HEK293 (cell line): ENCODE measurements around the gene POLD2.

ENCODE experiments used
- CTCF ChIA-PET: fragments of 350-600 bp; formaldehyde crosslinking; extraction: SDS; loops from one replicate; lab custom pipeline; 2021; ENCODE audit warnings: antibody characterized with exemption; lab: Yijun Ruan, JAX
- POLR2A ChIA-PET: fragments of 300-600 bp; formaldehyde crosslinking; extraction: SDS; loops from one replicate; lab custom pipeline; 2020; ENCODE audit warnings: antibody characterized with exemption, inconsistent platforms; lab: Yijun Ruan, JAX
- H3K27ac ChIP-seq: fragments of 200-500 bp; sonication (Bioruptor generic); 2 replicates; pipeline ENCODE4 v1.5.1; 2014; ENCODE audit warnings: low read depth, low read length, control low read depth, inconsistent platforms; ENCODE audit errors: extremely low read depth
- H3K36me3 ChIP-seq, 2 experiments: fragments of 200-500 bp in 1 of 2; sonication (Bioruptor generic) in 1 of 2; 1 replicate in 1 of 2; 2 replicates in 1 of 2; pipeline ENCODE4 v1.5.1; 2014 to 2017; ENCODE audit warnings: inconsistent platforms in 2 of 2, low read length in 2 of 2; ENCODE audit not compliant: control insufficient read depth in 2 of 2, insufficient read depth in 1 of 2
- H3K4me1 ChIP-seq: fragments of 200-500 bp; sonication (Bioruptor generic); 2 replicates; pipeline ENCODE4 v1.5.1; 2014; ENCODE audit warnings: mild to moderate bottlenecking, low read length, inconsistent platforms; ENCODE audit not compliant: control insufficient read depth, insufficient read depth
- H3K4me3 ChIP-seq: 2 replicates; pipeline ENCODE4 v1.5.1; 2011; ENCODE audit warnings: low read depth, mild to moderate bottlenecking, control low read depth, low read length, moderate library complexity
- H3K9me3 ChIP-seq: fragments of 200-500 bp; sonication (Bioruptor generic); 2 replicates; pipeline ENCODE4 v1.5.1; 2014; ENCODE audit warnings: low read depth, low read length, inconsistent platforms; ENCODE audit not compliant: control insufficient read depth, insufficient read depth
- BCL11A ChIP-seq: fragments of 450-650 bp; formaldehyde crosslinking; IDR thresholded peaks from 2 replicates; pipeline ENCODE4 v1.5.1; 2016; ENCODE audit warnings: low read depth, missing biosample characterization, missing genetic modification characterization
- GLI4 ChIP-seq: fragments of 450-650 bp; formaldehyde crosslinking; IDR thresholded peaks from 2 replicates; pipeline ENCODE4 v1.5.1; 2016; ENCODE audit warnings: missing biosample characterization, missing genetic modification characterization
- SP3 ChIP-seq: fragments of 450-650 bp; formaldehyde crosslinking; IDR thresholded peaks from 2 replicates; pipeline ENCODE4 v1.5.1; 2016; ENCODE audit warnings: missing biosample characterization, missing genetic modification characterization
- ZBTB10 ChIP-seq: fragments of 450-650 bp; formaldehyde crosslinking; IDR thresholded peaks from 2 replicates; pipeline ENCODE4 v1.5.1; 2016; ENCODE audit warnings: missing biosample characterization, missing genetic modification characterization
- ZBTB20 ChIP-seq: fragments of 450-650 bp; formaldehyde crosslinking; IDR thresholded peaks from 2 replicates; pipeline ENCODE4 v1.5.1; 2016; ENCODE audit warnings: missing biosample characterization, missing genetic modification characterization
- ZIC2 ChIP-seq: fragments of 450-650 bp; formaldehyde crosslinking; IDR thresholded peaks from 2 replicates; pipeline ENCODE4 v1.5.1; 2016; ENCODE audit warnings: missing biosample characterization, missing genetic modification characterization
- ZNF138 ChIP-seq: fragments of 450-650 bp; formaldehyde crosslinking; IDR thresholded peaks from 2 replicates; pipeline ENCODE4 v1.5.1; 2016; ENCODE audit warnings: missing biosample characterization, missing genetic modification characterization, borderline replicate concordance
- ZNF155 ChIP-seq: fragments of 450-650 bp; formaldehyde crosslinking; IDR thresholded peaks from 2 replicates; pipeline ENCODE4 v1.5.1; 2016; ENCODE audit warnings: missing biosample characterization, missing genetic modification characterization
- ZNF169 ChIP-seq: fragments of 450-650 bp; formaldehyde crosslinking; IDR thresholded peaks from 2 replicates; pipeline ENCODE4 v1.5.1; 2016; ENCODE audit warnings: missing biosample characterization, missing genetic modification characterization
- ZNF184 ChIP-seq: fragments of 450-650 bp; IDR thresholded peaks from 2 replicates; pipeline ENCODE4 v1.5.1; 2018; ENCODE audit warnings: missing biosample characterization, mild to moderate bottlenecking, missing genetic modification characterization
- ZNF202 ChIP-seq: fragments of 450-650 bp; formaldehyde crosslinking; IDR thresholded peaks from 2 replicates; pipeline ENCODE4 v1.5.1; 2016; ENCODE audit warnings: missing biosample characterization, missing genetic modification characterization, borderline replicate concordance
- ZNF221 ChIP-seq: fragments of 450-650 bp; formaldehyde crosslinking; IDR thresholded peaks from 2 replicates; pipeline ENCODE4 v1.5.1; 2017; ENCODE audit warnings: missing biosample characterization, missing genetic modification characterization, borderline replicate concordance
- ZNF280C ChIP-seq: fragments of 450-650 bp; formaldehyde crosslinking; IDR thresholded peaks from 2 replicates; pipeline ENCODE4 v1.5.1; 2016; ENCODE audit warnings: missing biosample characterization, missing genetic modification characterization
- ZNF311 ChIP-seq: fragments of 450-650 bp; formaldehyde crosslinking; IDR thresholded peaks from 2 replicates; pipeline ENCODE4 v1.5.1; 2017; ENCODE audit warnings: missing biosample characterization, missing genetic modification characterization, borderline replicate concordance
- ZNF354C ChIP-seq: fragments of 450-650 bp; formaldehyde crosslinking; IDR thresholded peaks from 2 replicates; pipeline ENCODE4 v1.5.1; 2016; ENCODE audit warnings: missing biosample characterization, missing genetic modification characterization, low read depth, borderline replicate concordance
- ZNF426 ChIP-seq: fragments of 450-650 bp; formaldehyde crosslinking; IDR thresholded peaks from 2 replicates; pipeline ENCODE4 v1.5.1; 2017; ENCODE audit warnings: missing biosample characterization, missing genetic modification characterization, mild to moderate bottlenecking, inconsistent platforms, moderate library complexity
- ZNF473 ChIP-seq: fragments of 450-650 bp; formaldehyde crosslinking; IDR thresholded peaks from 2 replicates; pipeline ENCODE4 v1.5.1; 2017; ENCODE audit warnings: missing biosample characterization, missing genetic modification characterization
- ZNF560 ChIP-seq: fragments of 450-650 bp; formaldehyde crosslinking; IDR thresholded peaks from 2 replicates; pipeline ENCODE4 v1.5.1; 2017; ENCODE audit warnings: missing biosample characterization, missing genetic modification characterization, borderline replicate concordance
- ZNF561 ChIP-seq: fragments of 450-650 bp; IDR thresholded peaks from 2 replicates; pipeline ENCODE4 v1.5.1; 2018; ENCODE audit warnings: missing biosample characterization, missing genetic modification characterization, borderline replicate concordance
- ZNF600 ChIP-seq: fragments of 450-650 bp; formaldehyde crosslinking; IDR thresholded peaks from 2 replicates; pipeline ENCODE4 v1.5.1; 2016; ENCODE audit warnings: missing biosample characterization, missing genetic modification characterization
- ZNF639 ChIP-seq: fragments of 450-650 bp; formaldehyde crosslinking; IDR thresholded peaks from 2 replicates; pipeline ENCODE4 v1.5.1; 2016; ENCODE audit warnings: missing biosample characterization, missing genetic modification characterization
- ZNF707 ChIP-seq: fragments of 450-650 bp; formaldehyde crosslinking; IDR thresholded peaks from 2 replicates; pipeline ENCODE4 v1.5.1; 2016; ENCODE audit warnings: missing biosample characterization, missing genetic modification characterization
- ZNF747 ChIP-seq: fragments of 450-650 bp; formaldehyde crosslinking; IDR thresholded peaks from 2 replicates; pipeline ENCODE4 v1.5.1; 2016; ENCODE audit warnings: missing biosample characterization, missing genetic modification characterization
- ZNF837 ChIP-seq: fragments of 450-650 bp; formaldehyde crosslinking; IDR thresholded peaks from 2 replicates; pipeline ENCODE4 v1.5.1; 2016; ENCODE audit warnings: missing biosample characterization, missing genetic modification characterization
- TF ChIP-seq, protein P1 (sequence below): IDR thresholded peaks from 2 replicates; pipeline ENCODE4 v1.6.1; 2011; ENCODE audit warnings: mild to moderate bottlenecking, low read depth, low read length, borderline replicate concordance
- TF ChIP-seq, protein P2 (sequence below): fragments of 450-650 bp; formaldehyde crosslinking; IDR thresholded peaks from 2 replicates; pipeline ENCODE4 v1.5.1; 2016; ENCODE audit warnings: missing biosample characterization, missing genetic modification characterization

POLD2 gene

DNA sequence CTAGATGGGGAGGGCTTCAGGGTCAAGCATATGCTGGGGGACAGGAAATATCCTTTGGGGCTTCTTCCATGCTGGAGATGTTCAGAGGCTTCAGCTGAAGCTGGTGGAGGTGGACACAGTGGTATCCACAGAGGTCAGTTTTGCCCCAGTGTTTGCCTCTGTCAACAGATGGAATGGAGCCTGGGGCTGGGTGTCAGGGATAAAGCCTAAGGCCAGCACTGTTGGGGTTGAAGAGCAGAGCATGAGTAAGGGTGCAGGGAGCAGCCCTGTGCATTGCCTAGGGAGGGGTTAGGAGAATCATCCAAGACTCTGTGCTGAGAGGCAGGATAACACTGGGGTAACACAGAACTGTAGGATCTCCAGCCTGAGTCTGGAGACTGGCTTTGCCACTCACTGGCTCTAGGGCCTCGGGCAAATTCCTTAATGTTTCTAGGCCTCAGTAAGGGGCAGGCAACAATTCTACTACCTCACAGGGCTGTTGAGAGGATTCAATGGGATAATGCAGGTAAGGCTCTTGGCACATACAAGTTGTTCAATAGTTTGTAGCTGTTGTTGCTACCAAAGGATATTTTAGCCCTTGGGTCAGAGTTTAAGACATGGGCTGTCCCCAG is 39.5 kb upstream of the POLD2 start:
- Histone ChIP-seq H3K9me3 (no peaks in the 10 kb centered on the region), H3K4me3 (no peak overlapping the region), H3K4me1 (no peaks in the 10 kb centered on the region), H3K36me3 (no peaks in the 10 kb centered on the region), H3K27ac (no peak overlapping the region)
- ChIA-PET CTCF (interaction anchor here (0.6 to 1.2 kb wide), 3 partner anchors 33 to 72 kb away, joined by 3 to 5 read pairs (median 3); no protein-coding TSS in a partner anchor), POLR2A (no interaction called here)
- TF ChIP-seq ZBTB20 (tag by site-specific recombination) (no peak), ZNF184 (tag by site-specific recombination) (no peak), ZNF747 (no peak), ZNF639 (tag by site-specific recombination) (no peak), ZNF560 (tag by site-specific recombination) (no peak), ZNF280C (tag by site-specific recombination) (no peak), ZNF221 (no peak), ZNF837 (no peak), GLI4 (tag by site-specific recombination) (no peak), SP3 (tag by site-specific recombination) (no peak), BCL11A (tag by site-specific recombination) (no peak), ZNF426 (no peak)

- H3K9me3 ChIP-seq = no peaks in the 10 kb centered on the region
- H3K36me3 ChIP-seq = no peaks in the 10 kb centered on the region
- H3K27ac ChIP-seq = no peak overlapping the region
- H3K4me1 ChIP-seq = no peaks in the 10 kb centered on the region
- ChIA-PET CTCF (no interaction called here), POLR2A (no interaction called here)
- H3K4me3 ChIP-seq = no peak overlapping the region
- TF ChIP-seq ZNF169 (tag by site-specific recombination) (no peak), SP3 (tag by site-specific recombination) (no peak), ZNF473 (tag by site-specific recombination) (no peak), ZNF600 (tag by site-specific recombination) (no peak), ZNF138 (tag by site-specific recombination) (no peak), ZBTB10 (no peak), ZNF202 (tag by site-specific recombination) (no peak), ZNF155 (tag by site-specific recombination) (no peak), ZNF560 (tag by site-specific recombination) (no peak), ZNF561 (tag by site-specific recombination) (no peak), ZNF311 (tag by site-specific recombination) (no peak), ZNF707 (no peak), ZIC2 (tag by site-specific recombination) (no peak), ZNF354C (no peak)
- TF ChIP-seq, protein P1, sequence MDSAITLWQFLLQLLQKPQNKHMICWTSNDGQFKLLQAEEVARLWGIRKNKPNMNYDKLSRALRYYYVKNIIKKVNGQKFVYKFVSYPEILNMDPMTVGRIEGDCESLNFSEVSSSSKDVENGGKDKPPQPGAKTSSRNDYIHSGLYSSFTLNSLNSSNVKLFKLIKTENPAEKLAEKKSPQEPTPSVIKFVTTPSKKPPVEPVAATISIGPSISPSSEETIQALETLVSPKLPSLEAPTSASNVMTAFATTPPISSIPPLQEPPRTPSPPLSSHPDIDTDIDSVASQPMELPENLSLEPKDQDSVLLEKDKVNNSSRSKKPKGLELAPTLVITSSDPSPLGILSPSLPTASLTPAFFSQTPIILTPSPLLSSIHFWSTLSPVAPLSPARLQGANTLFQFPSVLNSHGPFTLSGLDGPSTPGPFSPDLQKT = no peak
- TF ChIP-seq, protein P2, sequence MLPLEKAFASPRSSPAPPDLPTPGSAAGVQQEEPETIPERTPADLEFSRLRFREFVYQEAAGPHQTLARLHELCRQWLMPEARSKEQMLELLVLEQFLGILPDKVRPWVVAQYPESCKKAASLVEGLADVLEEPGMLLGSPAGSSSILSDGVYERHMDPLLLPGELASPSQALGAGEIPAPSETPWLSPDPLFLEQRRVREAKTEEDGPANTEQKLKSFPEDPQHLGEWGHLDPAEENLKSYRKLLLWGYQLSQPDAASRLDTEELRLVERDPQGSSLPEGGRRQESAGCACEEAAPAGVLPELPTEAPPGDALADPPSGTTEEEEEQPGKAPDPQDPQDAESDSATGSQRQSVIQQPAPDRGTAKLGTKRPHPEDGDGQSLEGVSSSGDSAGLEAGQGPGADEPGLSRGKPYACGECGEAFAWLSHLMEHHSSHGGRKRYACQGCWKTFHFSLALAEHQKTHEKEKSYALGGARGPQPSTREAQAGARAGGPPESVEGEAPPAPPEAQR = no peak
Measured at GRCh38 chr7:44162179-44162578, 38.8 kb upstream of the POLD2 start.
